ENCODE measurements around the gene SNRPA. TPM values are rescaled to one million over a fixed set of nuclear protein-coding genes. Genes with fewer than 3 reads are reported as not detected.

SNRPA gene
- total RNA-seq, 1 donor, result 20.6 TPM

GRCh38 chr19:40813182-40813581 lies 62.2 kb downstream of the SNRPA start:
- no peak overlapping the region for H3K4me3 ChIP-seq (ENCODE audit: insufficient read depth, low read length)
- no peak overlapping the region for H3K4me2 ChIP-seq (ENCODE audit: insufficient read depth, low read length)
- no peak overlapping the region for H3K27ac ChIP-seq (ENCODE audit: low read depth, low read length)
- peaks cover 21% of the 10 kb centered on the region for H4K20me1 ChIP-seq (ENCODE audit: insufficient read depth, low read length)
- peak; percentile 63 for DNase-seq (ENCODE audit: insufficient read length, low spot score, missing footprints)
- H2AFZ ChIP-seq (ENCODE audit: low read length), result no peak overlapping the region
- no peaks in the 10 kb centered on the region for H3K9me3 ChIP-seq (ENCODE audit: low read depth, low read length)
- H3K4me1 ChIP-seq (ENCODE audit: insufficient read depth, low read length), result peaks cover 2% of the 10 kb centered on the region
- H3K27me3 ChIP-seq (ENCODE audit: insufficient read depth, low read length), result peaks cover 3% of the 10 kb centered on the region
- TF ChIP-seq, protein P1, sequence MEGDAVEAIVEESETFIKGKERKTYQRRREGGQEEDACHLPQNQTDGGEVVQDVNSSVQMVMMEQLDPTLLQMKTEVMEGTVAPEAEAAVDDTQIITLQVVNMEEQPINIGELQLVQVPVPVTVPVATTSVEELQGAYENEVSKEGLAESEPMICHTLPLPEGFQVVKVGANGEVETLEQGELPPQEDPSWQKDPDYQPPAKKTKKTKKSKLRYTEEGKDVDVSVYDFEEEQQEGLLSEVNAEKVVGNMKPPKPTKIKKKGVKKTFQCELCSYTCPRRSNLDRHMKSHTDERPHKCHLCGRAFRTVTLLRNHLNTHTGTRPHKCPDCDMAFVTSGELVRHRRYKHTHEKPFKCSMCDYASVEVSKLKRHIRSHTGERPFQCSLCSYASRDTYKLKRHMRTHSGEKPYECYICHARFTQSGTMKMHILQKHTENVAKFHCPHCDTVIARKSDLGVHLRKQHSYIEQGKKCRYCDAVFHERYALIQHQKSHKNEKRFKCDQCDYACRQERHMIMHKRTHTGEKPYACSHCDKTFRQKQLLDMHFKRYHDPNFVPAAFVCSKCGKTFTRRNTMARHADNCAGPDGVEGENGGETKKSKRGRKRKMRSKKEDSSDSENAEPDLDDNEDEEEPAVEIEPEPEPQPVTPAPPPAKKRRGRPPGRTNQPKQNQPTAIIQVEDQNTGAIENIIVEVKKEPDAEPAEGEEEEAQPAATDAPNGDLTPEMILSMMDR (IDR thresholded peaks at IDR 0.05; ENCODE audit: extremely low read depth, low read depth, low read length), result no peak
- peaks cover 14% of the 10 kb centered on the region for H3K36me3 ChIP-seq (ENCODE audit: insufficient read depth, low read length)
- H3K79me2 ChIP-seq (ENCODE audit: insufficient read depth, low read length), result peaks cover 13% of the 10 kb centered on the region

Small RNA genes within 50 kb of the gene (small RNA-seq; reads per million reads assigned to genes)
- not detected for gene RNU6-195P

Other genes with a start within 250 kb of the SNRPA start
- gene SHKBP1, start 174.3 kb upstream of the SNRPA start, total RNA-seq, result 16.3 and 18.9 TPM in 2 replicates
- gene LTBP4, start 149.8 kb upstream of the SNRPA start, total RNA-seq, result 13.6 and 16.6 TPM in 2 replicates
- gene NUMBL, start 60.6 kb upstream of the SNRPA start, total RNA-seq, result 26.8 and 27.7 TPM in 2 replicates
- gene COQ8B, start 34.3 kb upstream of the SNRPA start, total RNA-seq, result 32.9 and 34.2 TPM in 2 replicates
- 9.8 and 10.0 TPM in 2 replicates for gene ITPKC, start 34.1 kb upstream of the SNRPA start, total RNA-seq
- 1.1 and 1.5 TPM in 2 replicates for gene ACTMAP, start 726 bp upstream of the SNRPA start, total RNA-seq
- 0.72 TPM in 1 of 2 replicates, not detected in the other for gene MIA, start 24.3 kb downstream of the SNRPA start, total RNA-seq
- gene RAB4B, start 27.0 kb downstream of the SNRPA start, total RNA-seq, result 8.0 and 13.8 TPM in 2 replicates
- 69.8 and 75.1 TPM in 2 replicates for gene EGLN2, start 48.0 kb downstream of the SNRPA start, total RNA-seq
- not detected in 2 replicates for gene CYP2A6, start 99.2 kb downstream of the SNRPA start, total RNA-seq
- gene CYP2A7, start 131.0 kb downstream of the SNRPA start, total RNA-seq, result not detected in 2 replicates
- gene CYP2B6, start 240.1 kb downstream of the SNRPA start, total RNA-seq, result not detected in 2 replicates